PC-9 (cell line): ENCODE measurements around the gene EML1.

Experiments used
- CTCF ChIP-seq: fragments of 200-600 bp; sonication (generic); conservative IDR thresholded peaks from 2 replicates; pipeline ENCODE4 v1.6.1; 2017; ENCODE audit warnings: mixed run types, antibody characterized with exemption, mild to moderate bottlenecking, moderate library complexity
- EZH2 ChIP-seq: fragments of 200-600 bp; sonication (generic); IDR thresholded peaks from 2 replicates; pipeline ENCODE4 v1.8.0; 2017; ENCODE audit warnings: antibody characterized with exemption, low read depth

GRCh38 chr14:99966037-99966835 lies 173.0 kb downstream of the EML1 start:
- TF ChIP-seq CTCF (no peak), EZH2 (no peak)
